NCI-H82 (cell line): Measurements from ENCODE around the gene ZFP42.
"Not testable (repeated sequence)": the region's sequence is repeated elsewhere in the genome, so short reads cannot be mapped to it uniquely, and the experiment has no call there.

Experiments
- DNase-seq: peaks from one replicate; lab custom pipeline; 2025; lab: John Stamatoyannopoulos, UW

The ZFP42 gene

DNA sequence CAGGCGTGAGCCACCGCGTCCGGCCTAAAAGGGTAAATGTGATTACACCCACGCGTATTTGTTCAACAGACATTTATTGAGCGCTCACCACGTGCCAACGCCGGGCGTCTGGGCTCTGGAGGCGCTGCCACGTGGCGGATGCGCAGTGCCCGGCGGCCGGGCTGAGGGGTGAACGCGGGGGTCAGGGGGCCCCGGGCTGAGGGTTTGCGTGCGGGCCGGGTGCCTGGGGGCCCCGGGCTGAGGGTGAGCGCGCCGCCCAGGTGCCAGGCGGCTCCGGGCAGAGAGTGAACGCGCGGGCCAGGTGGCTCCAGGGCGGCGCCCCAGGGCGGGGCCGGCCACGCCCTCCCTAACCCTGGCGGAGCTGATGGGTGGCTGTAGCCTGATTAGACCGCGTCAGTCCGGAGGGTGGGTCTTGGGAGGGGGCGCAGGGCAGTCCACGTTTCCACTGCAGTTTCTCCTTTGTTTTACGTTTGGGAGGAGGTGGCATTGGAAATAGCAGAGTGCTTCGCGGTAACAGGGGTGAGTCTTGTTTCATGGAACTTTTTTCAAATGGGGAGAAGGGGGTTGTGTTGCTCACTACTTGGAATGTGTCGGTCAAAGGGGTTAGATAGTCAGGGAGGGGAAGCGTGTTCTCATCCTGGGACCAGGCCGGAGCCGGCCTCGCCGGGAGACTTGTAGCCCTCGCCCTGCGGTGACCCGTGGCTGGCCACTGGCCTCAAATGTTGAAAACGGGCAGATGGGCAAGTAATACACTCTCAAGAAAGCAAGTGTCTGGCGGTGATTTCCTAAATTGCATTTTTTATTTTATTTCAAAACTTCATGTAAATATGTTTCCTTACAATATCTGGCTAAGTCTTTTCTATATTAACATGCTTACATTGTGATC is at the start of gene ZFP42:
Gene ZFP42 (plus strand): TSS at position 450 of the 886 bp plus-strand sequence. CDS start 7,037 bp downstream, outside the sequence.
- DNase-seq: no peak

DNA sequence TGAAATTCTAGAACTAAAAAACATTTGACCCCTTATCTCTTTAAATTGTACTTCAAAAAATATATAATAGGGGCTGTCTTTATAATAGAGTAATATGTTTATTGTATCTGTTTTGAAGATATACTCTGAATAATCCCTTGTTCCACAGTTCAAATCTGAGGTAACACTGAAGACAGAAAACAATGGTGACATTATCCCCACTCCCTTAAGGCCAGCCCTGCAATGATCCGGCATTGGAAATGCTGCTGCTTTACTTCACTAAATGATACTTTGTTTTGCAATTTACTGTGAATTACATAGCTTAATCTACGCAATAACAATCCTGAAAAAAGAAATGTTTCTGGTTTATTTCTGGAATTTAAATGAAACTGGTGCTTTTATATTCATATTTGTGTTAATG is 34.4 kb upstream of the ZFP42 start:
- no peak for DNase-seq

DNA sequence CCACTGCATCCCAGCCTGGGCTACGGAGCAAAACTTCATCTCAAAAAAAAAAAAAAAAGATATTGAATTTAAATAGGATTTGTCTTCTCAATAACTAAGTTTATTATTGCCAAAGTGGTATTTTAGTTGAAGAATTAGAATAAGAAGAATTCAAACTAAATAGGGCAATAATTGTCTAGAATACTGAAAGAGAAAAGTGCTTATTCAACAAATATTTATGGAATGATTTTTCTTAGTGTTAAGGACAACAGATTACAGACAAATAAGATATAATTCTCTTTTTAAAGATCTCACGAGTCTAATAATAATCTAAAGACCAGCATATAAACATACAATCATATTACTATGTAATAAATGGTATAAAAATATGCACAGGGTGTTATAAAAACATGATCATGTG is 33.6 kb upstream of the ZFP42 start:
- no peak for DNase-seq

DNA sequence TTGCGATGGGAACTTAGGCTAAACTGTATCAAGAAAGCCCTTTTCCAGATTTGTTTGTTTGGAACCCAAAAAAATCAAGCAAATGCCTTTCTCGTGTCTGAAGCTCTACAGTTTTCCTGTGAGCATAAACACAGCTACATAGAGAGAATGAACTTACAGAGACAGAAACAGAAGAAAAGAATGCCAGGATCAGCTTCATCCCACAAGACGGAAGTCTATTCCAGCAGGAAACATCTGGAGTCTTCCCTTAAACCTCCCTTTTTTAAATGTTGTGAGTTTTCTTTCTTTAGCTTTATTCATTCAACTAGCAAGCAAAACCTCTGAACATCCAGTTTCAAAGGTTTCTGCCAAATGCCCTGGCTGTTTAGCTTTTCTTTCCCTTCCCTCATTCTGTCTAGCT is 32.6 kb upstream of the ZFP42 start:
- DNase-seq: no peak

DNA sequence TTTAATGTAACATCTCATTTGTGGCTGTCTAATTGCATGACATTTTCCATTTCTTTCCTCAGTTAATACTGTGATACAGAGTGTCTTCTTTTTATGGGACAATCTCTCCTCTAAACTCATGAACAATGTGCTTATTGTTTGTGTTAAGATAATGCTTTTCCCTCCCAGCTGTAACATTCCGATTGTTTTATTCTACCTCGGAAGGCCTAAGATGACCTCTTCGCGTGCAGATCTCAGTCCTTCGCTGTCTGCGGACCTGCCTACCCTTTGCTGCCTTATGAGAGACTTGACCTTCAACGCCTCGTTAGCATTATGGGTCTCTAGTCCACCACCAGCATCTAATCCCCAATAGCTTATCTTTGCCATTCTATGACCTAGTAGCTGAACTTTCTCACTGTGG is 29.8 kb upstream of the ZFP42 start:
- no peak for DNase-seq

DNA sequence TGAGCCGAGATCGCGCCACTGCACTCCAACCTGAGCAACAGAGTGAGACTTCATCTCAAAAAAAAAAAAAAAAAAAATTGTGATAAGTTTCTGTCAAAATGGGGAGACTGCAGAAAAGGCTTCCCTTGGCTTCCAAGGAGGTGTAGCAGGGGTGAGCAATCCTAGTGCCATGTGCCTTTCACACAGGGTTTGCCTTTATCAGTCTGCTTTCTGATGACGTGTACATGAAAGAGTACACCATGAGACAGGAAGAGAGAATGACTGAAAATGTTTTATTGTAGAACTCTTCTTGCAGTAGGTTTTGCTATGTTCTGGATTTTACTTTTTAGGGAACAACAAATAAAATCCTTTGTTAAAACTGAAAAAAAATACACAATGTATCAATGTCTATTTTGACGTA is 23.4 kb upstream of the ZFP42 start:
- no peak for DNase-seq

DNA sequence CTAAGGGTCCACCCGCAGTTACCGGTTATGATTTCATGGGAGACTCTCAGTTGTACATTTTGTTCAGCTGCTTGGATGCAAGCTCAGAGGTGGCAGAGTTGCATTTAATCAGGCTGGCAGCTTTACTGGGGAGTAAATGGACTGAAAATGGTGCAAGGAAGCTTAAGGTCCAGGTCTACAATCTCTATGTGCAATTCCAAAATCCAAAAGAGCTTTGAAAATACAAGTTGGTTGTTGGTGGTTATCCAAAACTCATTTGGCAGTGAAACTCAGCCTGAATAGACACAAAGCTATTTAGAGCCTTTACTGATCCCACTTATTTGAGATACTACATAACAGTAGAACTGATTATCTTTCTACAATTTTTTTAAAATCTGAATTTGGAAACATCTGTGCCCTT is 11.8 kb upstream of the ZFP42 start:
- no peak for DNase-seq

DNA sequence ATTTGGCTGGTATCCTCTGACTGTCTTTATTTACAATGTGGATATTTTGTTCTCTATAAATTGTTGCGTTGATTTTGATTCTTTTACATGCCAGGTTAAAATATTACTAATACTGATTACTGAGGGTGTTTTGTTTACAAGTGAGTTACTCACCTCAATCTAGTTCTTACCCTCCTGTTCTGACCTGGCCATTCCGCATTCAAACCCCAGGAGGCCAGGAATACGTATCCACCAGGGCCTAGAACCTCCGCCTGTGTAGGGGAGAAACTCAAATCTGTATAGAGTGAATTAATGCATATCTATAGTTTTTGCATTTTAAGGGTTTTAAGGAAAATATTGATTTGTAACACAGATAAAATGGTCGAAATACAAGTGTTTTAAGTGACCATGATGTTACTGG is 2.6 kb upstream of the ZFP42 start:
- DNase-seq: no peak

DNA sequence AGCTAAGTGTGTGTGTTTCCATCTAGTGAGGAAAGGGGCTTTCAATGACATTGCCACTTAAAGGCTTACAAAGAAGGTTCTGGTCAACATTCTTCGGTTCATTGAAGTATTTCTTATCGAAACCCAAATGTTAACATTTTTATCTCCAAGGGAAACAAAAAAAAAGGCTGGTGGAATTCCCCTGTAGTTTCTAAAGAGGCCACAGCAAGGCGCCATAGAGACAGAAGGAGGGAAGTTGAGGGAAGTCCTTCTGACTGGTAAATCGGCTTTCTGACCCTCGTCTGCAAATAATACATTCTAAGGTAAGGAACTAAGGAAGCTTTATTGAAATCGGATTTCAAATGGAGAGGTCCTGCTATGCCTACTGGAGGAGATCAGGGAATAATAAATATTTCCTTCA is 1.7 kb upstream of the ZFP42 start:
- peak; percentile 30 for DNase-seq

DNA sequence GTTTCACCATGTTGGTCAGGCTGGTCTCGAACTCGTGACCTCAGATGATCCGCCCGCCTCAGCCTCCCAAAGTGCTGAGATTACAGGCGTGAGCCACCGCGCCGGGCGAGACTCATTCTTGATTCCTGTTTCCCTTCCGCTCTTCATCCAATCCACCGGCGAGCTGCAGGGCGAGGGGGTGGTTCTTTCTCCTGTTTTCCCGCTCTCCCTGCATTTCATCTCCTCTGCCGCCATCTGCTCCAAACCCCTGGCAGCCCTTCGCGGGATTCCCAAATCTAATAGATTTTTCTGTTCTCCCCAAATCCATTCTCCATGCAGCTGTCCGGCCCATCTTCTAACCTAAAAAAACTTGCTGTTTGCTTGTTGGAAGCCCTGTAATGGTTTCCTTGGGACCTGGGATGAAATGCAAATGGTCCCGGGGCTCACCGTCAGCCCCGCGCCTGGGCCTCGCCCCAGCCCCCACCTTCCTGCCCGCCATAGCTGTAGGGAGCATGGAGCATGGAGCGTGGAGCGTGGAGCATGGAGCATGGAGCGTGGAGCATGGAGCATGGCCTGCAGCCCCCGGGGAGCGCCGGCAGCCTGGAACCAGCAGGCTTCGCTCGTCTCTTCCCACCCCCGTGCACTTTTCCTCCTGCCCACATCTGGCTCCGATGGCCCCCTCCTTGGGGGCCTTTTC is 1.1 kb downstream of the ZFP42 start:
- DNase-seq: no peak

DNA sequence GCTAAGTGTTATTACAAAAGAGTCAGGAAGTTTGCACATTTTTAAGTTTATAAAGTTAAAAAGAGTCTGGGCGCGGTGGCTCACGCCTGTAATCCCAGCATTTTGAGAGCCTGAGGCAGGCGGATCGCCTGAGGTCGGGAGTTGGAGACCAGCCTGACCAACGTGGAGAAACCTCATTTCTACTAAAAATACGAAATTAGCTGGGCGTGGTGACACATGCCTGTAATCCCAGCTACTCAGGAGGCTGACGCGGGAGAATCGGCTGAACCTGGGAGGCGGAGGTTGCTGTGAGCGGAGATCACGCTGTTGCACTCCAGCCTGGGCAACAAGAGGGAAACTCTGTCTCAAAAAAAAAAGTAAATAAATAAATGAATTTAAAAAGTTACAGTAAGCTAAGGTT is 2.4 kb downstream of the ZFP42 start:
- DNase-seq: not testable (repeated sequence)

DNA sequence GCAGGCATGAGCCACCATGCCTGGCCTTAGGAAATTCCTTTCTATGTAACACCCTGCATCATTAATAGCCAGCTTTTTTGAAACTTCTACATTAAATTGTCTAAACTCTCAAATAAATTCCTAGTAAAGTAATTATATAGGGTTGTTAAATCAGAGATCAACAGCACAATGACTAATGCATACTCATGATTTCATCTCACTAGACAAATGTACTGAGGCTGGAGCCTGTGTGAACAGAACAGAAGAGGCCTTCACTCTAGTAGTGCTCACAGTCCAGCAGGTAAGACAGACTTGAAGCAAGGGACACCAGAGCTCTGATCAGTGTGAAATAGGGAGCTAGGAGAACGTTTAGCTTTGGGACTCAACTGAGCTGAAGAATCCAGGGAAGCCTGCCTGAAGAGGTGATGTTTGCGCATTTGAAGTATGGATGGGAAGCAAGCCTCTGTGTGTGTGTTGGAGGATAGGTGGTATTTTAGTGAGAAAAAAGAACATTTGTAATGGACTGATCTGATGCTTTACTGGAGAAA is 3.9 kb downstream of the ZFP42 start:
- no peak for DNase-seq

DNA sequence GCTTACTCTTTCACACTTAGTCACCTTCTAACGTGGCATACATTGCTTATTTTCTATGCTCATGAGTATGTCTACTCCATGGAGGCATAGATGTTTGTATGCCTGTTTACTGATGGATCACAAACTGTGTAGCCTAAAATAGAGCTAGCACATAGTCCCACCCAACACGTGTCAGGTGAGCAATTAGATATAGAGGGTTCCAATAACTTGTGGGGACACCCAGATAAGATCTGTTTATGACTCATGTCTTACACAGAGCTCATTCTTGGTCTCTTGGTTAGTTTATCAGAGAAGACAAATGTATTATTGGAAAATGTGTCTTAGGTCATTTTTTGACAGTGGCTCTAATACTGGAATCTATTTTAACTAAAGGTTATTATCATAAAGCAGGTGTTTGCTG is 6.8 kb downstream of the ZFP42 start:
- DNase-seq: no peak

DNA sequence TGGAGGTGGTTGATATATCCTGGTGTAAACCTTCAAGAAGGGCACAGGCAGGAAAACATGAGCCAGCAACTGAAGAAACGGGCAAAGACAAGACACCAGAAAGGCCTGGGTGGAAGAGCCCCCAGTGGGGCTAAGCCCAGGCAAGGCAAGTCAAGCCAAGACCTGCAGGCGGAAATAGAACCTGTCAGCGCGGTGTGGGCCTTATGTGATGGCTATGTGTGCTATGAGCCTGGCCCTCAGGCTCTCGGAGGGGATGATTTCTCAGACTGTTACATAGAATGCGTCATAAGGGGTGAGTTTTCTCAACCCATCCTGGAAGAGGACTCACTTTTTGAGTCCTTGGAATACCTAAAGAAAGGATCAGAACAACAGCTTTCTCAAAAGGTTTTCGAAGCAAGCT is 7.2 kb downstream of the ZFP42 start:
- no peak for DNase-seq

DNA sequence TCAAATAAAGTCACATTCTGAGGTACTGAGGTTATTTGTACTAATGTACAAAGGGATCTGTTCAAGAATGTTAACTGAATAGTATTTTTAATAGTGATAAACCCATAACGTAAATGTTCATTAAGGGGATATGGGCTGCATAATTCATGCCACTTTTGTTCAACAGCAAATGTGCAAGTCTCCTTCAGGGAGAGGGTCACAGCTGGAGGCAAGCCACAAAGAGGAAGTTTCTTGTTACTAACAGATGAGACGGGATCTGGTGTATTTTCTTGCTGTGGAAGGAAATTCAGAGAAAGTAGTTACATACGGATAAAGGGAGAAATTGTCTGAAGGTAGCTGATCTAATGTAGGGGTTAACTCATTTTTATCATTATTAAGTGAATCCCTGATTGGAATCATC is 10.0 kb downstream of the ZFP42 start:
- DNase-seq: no peak

DNA sequence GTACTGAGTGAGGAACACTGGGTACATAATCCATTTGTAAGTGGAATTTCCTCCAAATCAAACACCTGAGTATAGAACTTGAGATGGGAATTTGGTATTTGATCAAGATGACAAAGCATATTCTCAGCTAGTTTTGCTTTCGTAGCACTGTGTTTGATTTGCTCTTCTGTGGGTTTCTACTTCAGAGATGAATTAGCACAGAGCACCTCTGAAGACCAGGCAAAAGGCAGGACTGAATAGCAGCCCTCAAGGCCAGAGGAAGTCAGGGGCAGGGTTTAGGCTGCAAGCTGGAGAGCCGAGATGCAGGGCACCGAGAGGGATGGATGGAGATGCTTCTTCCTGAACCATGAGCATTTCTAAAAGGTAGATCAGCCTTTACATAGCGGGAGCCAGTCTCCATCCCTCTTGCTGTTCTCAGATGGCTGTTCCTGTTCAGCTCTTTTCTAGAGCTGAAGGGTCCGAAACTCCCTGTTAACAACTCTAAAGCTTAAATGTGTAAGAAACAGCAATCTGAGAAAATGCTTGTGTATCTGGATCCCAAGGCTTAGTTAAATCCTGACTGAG is 10.8 kb downstream of the ZFP42 start:
- DNase-seq: no peak

DNA sequence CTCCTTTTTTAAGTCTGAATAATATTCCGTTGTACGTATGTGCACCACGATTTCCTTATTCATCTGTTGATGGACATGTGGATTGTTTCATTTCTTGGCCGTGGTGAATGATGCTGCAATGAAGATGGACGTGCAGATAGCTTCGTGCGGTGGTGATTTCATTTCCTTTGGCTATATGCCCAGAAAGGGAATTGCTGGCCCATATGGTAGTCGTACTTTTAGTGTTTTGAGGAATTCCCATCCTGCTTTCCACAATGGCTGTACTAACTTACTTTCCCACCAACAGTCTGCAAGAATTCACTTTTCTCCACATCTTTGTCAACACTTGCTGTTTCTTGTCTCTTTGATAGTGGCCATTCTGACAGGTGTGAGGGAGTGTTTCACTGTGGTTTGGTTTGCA is 12.8 kb downstream of the ZFP42 start:
- peak; percentile 0 for DNase-seq

DNA sequence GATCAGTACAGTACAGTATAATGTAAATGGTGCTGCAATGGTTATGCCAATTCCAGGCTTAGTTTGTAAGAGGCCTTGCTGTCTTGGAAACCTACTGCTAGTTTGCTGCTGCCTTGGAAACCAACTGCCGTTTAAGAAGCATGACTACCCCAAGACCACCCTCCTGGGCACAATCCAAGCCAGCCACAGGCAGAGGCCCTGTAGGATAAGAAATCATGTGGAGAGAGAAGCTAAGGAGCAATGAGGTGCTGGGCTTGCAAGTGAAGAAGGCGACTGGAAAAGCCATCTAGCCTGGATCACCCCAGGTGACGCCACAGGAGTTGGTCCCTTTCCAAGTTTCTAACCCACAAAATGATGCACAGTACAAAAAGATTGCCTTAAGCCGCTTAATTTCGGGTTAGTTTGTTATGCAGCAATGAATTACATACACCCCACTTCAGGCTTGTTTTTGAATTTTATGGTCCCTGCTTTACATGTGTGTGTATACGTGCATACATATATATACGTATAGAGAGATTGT is 16.9 kb downstream of the ZFP42 start:
- DNase-seq: no peak

DNA sequence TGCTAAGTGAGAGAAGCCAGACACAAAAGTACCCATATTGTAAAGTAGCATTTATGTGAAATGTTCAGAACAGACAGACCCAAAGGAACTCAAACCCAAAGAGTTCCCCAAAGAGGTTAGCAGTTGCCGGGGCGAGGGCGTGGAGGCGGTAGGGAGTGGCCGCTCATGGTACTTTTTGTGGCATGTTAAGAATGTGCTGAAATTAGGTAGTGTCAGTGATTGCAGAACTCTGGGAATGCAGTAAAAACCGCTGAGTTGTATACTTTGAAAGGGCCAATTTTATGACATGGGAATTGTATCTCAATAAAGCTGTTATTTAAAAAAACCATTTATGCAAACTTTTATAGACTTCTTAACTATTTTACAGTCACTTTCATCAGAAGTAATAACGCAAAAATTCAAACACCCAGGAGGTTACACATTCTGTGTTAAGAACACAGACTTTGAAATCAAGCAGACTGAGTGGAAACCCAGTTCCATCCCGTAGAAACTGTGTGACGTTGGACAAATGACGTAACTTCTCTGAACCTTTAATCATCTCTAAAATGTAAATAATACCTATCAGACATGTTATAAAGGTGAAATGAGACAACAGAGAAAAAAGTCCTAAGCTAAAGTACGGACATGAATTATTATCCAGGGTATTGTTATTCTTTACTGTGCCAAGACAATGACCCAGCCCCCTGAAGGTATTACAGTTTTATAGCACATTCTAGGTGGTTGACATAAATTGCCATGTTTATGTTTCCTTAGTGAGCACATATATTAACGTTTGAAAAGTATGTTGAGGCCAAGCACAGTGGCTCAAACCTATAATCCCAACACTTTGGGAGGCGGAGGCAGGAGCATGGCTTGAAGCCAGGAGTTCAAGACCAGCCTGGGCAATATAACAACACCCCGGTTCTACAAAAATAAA is 19.7 kb downstream of the ZFP42 start:
- DNase-seq: no peak

DNA sequence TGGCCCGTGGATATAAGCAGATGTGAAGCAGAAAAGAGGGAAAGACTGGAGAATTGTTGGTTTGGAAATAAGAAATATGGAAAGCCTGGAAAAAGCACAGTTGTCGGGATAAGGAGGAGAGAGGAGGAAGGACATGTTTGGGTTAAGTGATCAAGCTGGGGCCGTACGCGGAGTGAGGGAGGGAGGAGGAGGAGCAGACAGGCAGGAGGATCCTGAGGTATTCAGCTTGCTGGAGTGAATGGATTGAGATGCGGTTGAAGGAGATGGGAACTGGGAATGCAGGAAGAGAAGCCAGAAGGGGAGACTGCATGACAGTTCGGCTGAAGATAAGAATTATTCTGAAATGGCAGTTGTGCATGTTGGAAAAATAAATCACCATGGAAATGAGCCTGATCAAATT is 21.2 kb downstream of the ZFP42 start:
- DNase-seq: no peak

DNA sequence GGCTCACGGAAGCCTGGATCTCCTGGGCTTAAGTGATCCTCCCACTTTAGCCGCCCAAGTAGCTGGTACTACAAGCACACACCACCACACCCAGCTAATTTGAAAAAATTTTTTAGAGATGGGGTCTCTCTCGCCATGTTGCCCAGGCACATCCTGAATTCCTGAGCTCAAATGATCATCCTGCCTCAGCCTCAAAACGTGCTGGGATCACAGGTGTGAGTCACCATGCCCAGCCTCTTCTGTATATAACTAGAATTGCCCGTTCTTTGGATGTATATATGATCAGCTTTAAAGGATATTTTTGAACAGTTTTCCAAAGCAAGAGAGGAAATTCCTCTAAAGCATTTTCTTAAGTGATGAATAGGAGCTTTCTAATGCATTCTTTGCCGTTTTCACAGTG is 22.7 kb downstream of the ZFP42 start:
- no peak for DNase-seq
